NCI-H1694 (cell line): ENCODE data around the gene CLPTM1L.
"Not testable (repeated sequence)": the region's sequence is repeated elsewhere in the genome, so short reads cannot be mapped to it uniquely, and the experiment has no call there.

ENCODE experiments used
- DNase-seq: peaks from one replicate; lab custom pipeline; 2025; lab: John Stamatoyannopoulos, UW

Gene CLPTM1L

DNA sequence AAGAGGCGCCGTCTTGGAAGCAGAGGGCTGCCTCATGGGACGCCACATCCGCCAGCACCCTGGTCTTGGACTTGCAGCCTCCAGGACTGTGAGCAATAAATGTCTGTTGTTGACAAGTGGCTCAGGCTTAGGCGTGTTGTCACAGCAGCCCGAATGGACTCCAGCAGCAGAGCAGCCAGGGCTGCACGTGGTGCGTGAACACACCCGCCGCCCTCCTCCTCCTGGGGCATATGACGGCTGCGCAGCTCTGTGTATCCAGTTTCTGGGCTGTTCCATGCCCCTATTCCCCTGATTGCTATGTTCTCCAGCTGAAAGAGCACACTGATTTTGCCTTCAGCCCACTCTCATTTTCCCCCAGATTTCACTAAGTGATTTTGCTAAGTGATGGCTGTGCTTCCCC, 36.0 kb upstream of the CLPTM1L start:
- no peak for DNase-seq

DNA sequence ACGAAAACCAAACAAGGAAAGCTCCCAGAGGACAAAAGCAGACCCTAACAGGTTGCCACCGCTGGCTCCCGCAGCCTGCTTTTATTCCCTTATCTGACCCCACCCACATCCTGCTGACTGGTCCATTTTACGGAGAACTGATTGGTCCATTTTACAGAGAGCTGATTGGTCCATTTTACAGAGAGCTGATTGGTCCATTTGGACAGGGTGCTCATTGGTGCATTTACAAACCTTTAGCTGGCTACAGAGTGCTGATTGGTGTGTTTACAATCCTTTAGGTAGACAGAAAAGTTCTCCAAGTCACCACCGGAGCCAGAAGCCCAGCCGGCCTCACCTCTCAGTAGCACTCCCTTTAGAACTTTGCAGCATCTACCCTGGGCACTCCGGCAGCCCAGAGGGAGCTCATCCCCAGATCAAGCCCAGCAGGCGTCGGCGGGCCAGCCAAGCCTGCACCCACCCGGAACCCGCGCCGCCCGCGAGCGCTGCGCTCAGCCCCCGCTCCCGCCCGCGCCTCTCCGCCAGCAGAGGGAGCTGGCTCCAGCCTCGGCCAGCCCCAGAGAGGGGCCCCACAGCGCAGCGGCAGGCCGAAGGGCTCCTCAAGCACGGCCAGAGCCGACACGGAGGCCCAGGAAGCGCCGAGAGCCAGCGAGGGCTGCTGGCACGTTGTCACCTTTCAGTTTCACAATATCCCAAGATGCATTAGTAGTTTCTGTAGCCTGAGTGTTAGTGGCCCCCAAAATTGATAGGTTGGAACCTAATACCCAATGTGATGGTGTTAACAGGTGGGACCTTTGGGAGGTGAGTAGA, 35.3 kb upstream of the CLPTM1L start:
- DNase-seq: no peak

DNA sequence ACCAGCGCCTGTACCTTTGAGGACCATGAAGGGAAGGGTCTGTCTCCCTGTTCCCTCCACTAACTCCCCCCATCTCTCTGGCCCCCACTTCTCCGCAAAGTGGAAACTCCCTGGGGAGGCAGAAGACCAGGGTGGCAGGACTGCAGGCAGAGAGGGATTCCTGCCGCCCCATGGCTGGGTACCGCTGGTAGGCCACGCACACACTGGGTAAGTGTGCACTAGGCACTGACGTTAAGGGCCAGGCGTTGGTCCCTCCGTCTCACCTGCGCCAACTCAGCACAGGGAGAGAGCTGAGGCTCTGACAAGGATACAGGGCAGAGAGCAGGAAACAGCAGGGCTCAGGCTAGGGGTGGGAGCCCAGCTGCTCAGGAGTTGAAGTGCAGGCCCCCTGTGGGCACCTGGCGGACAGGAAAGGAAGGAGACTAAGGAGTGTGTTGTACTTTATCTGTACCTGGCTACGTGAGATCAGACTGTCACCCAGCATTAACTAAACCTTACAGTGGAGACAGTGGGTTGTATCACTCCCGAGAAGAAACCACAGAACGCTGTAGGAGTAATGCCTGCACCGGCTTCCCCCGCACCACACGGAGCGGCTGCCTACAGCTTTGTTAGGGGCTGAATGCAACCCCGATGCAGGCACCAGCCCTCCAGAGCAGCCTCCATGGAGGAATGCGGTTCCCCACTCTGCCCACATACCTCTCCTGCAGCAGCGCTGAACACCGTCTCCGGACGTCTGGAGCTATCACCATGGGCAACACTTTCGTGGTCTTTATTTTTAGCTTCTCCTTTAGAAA, 34.2 kb upstream of the CLPTM1L start:
- DNase-seq: no peak

DNA sequence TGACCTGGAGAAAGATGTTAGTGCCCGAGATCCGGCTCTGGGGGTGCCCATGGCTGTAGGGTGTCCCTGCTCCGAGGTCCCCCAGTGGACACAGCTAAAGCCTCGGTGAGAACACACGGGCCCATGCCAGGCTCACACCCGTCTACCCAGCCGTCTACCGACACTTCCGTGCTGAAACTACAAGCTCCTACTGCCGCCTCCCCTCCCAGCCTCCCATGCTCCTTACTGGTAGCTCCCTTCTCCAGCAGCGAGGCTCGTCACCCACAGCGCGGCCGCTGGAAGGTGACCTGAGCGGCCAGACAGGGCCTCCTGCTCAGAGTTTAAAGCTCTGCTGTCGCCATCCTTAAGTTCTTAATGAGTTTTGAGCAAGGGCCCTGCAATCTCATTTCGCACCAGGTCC, 33.2 kb upstream of the CLPTM1L start:
- DNase-seq: no peak

DNA sequence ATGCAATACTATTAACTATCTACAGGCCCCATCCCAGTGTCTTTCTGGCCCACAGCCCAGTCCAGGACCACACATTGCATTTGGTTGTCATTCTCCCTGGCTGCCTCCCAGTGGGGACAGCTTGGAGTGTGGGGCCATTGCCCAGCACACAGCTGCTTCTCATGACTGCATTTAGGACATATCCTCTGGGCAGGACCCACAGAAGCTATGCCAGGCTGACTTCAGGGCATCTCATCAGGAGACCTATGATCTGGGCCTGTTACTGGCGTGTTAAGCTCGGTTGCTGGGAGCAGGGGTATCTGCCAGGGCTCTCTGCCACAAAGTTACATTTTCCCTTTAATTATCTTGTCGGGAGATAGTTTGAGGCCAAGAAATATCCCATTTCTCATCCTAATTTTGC, 32.1 kb upstream of the CLPTM1L start:
- peak; percentile 87 for DNase-seq

DNA sequence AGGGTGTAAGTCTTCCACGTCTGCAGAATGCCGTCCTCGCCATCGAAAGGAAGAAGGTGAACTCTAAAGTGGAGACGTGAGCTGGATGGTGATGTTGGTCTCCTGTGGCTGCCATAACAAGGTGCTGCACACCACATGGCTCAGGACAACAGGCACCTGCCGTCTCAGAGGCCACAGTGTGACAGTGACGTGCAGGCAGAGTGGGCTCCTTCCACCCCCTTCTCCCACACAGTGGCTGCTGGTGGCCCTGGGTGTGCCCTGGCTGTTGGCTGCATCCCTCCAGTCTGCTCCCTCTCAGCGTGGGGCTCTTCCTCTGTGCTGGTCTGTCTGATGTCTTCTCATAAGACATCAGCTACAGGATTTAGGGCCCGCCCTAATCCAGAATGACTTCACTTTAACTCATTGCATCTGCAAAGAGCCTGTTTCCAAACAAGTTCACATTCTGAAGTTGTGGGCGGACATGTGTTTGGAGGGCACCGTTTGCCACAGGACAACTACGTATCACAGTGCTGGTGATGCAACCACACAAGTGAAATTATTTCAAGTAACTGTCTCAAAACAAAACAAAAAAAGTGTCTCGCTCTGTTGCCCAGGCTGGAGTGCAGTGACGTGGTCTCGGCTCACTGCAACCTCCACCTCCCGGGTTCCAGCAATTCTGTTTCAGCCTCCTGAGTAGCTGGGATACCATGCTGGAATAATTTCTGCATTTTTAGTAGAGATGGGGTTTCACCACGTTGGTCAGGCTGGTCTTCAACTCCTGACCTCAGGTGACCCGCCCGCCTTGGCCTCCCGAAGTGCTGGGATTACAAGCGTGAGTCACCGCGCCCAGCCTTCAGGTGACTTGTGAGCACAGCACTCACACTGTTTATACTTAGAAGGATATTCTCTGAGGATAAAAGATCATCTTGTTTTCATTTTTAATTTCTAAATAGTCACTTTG, 31.2 kb upstream of the CLPTM1L start:
- no peak for DNase-seq

DNA sequence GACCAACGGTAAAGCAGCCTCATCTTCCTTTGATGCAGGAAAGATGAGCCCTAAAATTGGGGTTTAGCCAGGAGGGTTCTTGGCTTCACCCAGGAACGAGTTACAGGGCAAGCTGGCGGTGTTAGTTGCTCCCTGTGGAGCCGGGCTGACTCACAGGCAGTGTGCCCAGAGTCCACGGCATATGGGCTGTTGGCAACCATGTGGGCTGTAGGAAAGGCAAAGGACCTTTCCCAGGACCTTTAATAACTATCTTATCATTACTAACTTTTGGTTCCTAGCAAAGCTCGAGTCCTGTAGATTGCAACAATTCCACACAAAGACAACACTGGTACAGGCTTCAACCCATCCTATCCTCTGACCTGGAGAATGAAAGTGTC, 29.8 kb upstream of the CLPTM1L start:
- peak; percentile 84 for DNase-seq

DNA sequence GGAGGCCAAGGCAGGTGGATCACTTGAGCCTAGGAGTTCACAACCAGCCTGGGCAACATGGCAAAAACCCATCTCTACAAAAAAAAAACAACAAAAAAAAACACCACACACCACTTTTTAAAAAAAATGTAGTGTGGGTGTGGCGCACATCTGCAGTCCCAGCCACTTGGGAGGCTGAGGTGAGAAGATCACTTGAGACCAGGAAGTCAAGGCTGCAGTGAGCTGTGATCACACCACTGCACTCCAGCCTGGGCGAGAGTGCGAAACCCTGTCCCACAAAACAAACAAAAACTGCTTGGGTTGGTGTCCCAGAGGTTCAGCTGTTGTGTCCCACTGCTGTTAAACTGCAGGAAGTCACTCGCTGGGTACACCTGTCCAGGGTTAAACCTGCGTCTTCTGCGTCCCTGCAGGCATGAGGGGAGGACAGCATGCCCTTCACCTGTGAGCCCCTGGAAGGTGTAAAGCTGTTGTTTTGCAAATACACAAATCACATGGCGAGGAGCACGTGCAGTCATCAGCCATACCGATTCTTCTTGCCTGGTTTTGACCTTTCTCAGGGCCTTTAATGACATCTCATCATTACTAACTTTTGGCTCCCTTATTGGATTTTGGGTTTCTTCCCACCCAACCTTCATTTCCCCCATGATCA, 29.3 kb upstream of the CLPTM1L start:
- DNase-seq: no peak

DNA sequence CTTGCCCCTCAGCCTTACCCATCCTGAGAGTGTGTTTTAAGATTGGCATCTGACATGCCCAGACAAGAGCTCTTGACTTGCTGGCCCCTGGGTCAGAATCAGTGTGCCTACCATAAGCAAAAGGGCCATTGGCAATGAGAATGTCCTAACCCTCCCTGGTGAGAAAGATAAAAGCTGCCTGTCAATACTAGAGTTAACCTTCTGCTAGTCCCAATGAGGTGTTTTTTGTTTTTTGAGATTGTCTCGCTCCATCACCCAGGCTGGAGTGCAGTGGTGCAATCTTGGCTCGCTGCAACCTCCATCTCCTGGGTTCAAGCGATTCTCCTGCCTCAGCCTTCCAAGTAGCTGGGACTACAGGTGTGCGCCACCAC, 27.1 kb upstream of the CLPTM1L start:
- not testable (repeated sequence) for DNase-seq

DNA sequence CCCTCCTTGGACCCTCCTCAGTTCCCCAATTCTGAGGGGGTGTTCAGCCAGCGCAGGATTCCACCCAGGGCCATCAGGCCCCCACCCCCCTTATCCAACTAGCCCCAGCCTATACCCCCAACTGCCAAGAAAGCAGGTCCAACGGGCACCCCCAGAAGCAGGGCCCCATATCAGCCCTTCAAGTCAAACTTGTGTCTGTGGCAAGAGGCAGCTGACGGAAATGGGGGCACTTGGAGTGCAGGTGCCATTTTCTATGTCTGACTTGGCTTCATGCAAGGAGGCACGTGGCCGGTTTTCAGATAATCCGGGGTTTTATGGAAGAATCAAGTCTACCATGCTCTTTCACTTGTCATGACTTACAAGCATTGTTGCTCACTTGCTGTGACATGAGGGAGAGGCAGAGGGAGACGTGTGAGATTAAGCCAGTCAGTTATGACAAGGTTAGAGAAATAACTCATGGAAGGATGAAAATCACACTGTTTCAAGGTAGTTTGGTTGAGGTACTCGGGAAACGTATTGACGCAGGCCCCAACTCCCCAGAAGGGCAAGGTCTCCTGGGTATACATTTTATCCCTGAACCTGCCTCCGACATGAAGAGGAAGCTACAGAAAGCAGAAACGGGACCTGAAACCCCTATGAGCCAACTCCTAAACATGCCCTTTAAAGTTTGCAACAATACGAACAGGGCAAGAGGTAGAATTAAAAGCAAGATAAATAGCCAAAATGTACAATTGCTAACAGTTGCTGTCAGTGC, 26.5 kb upstream of the CLPTM1L start:
- no peak for DNase-seq

DNA sequence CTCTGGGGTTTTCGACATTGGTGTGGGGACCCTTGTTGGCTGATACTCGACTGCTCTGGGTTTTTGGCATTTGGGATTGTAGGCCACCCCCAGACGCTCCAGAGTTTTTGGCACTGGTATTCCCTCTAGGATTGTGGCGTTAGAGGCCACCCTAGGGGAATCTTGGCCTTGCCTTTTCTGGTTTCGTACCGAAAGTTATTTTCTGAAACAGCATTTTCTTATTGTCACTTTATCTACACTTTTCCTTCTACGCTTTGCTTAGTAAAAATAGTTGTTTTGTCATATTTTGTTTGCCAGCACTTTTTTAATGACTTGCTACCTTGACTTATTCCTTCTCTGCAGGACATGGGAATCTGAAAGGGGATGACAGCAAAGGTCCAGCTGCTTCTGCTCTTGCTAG, 25.1 kb upstream of the CLPTM1L start:
- DNase-seq: no peak

DNA sequence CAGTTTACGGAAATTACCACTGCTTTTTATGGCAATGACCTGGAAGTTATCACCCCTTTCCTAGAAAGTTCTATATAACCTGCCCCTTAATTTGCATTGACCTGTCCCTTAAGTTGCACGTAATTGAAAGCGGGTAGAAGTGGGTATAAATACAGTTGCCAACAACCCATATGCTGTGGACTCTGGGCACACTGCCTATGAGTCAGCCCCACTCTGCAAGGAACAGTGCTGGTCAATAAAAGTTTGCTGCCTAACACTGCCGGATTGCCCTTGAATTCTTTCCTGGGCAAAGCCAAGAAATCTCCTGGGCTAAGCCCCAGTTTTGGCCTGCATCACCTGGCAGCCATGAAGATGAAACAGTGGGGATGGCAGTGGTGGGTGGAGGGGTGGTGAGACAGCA, 23.9 kb upstream of the CLPTM1L start:
- no peak for DNase-seq

DNA sequence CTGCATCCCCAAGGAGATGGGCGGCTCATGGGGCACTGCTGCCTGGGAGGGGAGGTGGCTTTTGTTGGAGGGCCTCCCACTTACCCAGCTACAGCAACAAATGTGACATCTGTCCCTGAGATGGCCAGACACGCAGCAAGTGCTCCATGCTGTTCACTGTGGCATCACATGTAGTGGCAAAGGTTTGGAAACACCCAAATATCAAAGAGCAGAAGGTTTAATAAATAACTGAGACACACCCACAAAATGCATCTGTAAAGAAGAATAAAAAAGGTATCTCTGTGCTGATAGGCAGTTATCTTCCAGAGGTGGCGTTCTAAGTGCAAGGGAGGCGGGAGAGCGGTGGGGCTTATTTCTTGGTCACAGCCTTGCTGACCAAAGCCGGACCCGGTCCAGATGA, 23.3 kb upstream of the CLPTM1L start:
- peak; percentile 58 for DNase-seq

DNA sequence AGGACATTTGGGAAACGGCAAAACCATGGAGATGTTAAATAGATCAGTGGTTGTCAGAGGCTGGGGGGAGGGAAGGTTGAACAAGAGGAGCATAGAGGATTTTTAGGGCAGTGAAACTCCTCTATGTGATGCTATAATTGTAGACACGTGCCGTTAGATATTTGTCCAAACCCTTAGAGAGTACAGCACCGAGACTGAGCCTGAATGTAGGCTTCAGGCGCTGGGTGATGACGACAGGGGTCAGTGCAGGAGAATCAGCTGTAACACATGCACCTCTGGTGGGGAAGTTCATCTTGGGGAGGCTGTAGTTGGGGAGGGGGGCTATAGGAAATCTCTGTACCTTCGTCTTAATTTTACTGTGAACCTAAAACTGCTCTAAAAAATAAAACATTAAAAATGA, 22.2 kb upstream of the CLPTM1L start:
- DNase-seq: no peak

DNA sequence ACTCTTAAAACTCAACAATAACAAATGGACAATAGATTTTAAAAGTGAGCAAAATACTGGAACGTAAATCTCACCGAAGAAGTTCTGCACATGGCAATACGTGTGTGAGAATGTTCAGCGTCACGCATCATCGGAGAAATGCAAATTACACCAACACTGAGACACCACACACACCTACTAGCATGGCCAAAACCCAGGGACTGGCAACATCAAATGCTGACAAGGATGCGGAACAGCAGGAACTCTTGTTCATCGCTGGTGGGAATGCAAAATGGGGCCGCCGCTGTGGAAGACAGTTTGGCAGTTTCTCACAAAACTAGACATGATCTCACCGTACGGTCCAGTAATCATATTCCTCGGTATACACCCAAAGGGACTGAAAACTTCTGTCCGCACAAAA, 21.6 kb upstream of the CLPTM1L start:
- DNase-seq: no peak

DNA sequence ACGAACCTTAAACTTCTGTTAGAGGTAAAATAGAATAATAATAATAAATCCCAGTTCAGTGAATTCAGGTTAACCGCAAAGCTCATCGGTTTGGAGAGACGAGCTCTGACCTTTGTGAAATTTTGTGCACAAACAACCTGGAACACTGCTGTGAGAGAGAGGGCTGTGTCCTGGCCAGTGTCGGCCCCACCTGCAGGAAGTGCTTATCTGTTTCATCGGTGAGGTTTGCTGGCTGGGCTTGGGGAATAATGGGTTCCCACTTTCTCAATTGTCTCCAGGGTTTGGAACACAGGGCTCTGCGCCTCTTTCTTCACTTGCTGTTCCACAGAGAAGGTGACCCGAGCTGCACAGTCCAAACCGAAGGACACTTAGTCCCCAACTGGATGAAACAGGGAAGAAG, 19.3 kb upstream of the CLPTM1L start:
- DNase-seq: no peak

DNA sequence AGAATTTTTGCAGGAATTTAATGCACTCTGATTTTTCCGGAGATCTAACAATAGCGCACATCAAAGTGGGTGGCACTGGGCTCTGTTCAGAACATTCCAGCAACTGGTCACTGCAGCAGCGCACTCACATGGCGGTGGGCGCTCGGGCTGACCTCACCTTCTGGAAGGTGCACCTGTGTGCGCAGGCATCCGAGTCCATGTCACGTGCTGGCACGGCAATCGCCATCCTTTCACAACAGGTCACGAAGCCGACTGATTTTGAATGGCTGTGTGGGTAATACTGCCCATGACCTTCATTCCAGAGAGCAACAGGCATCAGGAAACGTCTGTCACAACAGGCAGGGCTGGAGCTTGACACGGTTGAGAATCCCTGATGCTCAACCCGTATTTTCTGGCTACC, 18.7 kb upstream of the CLPTM1L start:
- DNase-seq: no peak

DNA sequence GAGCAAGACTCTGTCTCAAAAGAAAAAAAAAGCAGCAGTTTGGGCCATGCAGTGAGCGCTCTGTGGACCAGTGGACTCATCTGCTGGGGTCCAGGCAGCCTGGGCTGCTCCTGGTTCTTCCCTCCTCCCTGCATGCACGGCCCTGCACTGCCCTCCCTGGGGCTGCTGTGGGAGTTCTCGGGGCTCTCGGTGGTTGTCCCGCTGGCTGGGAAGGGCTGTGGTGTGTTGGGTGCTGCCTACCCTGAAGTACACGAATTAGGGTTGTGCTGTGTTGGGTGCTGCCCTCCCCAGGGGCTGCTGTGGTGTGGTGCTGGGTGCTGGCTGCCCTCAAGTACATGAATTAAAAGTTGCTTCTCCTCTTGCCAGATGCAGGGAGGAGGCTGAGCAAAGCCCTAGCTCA, 18.3 kb upstream of the CLPTM1L start:
- DNase-seq: no peak

DNA sequence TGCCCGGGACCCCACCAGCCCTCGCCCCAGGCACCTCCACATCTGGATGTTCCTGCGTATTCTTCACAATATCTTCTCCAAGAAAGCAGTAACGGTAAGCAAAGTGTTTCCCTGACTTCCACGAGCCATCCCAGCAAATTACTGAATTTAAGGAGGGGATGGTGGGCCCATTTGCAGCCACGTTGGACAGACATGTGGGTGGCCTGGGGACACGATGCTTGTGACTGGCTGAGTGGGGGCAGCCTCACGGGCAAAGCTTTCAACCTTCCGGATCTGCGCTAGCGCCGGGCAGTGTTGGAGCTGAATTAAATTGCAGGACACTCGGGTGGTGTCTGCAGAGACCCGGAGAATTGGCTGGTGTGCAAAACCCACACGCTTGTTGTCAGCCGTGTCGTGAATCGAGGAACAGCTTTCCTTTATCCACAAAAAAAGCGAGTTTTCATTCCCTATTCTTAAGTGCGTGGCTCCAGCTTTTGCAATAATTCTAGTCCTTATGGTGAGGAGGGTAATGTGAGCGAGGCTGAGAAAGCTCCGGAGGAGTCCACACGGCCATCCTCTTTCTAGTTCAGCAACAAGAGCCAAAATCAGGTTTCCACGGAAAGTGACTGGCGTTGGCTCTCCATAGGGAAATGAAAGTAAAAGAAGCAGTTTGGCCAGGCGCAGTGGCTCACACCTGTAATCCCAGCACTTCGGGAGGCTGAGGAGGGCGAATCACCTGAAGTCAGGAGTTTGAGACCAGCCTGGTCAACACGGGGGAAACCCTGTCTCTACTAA, 17.5 kb upstream of the CLPTM1L start:
- DNase-seq: no peak

DNA sequence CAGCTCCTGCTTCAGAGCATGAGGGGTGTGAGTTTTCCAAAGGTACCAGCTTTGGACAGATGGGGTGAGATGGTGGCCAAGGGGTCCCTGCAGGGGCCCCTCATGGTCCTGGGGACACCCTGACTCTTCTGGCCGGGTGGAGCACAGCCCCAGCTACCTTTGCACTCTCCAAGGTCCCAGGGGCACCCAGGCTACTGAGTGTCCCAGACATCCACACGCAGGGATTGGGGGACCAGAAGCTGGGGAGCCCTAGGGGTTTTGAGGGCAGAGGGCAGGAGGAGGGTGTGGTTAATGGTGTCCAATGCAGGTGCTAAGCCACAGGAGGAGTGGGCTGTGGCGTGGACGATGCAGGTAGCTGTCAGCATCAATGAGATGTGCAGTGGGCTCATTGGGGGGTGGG, 16.0 kb upstream of the CLPTM1L start:
- DNase-seq: no peak

DNA sequence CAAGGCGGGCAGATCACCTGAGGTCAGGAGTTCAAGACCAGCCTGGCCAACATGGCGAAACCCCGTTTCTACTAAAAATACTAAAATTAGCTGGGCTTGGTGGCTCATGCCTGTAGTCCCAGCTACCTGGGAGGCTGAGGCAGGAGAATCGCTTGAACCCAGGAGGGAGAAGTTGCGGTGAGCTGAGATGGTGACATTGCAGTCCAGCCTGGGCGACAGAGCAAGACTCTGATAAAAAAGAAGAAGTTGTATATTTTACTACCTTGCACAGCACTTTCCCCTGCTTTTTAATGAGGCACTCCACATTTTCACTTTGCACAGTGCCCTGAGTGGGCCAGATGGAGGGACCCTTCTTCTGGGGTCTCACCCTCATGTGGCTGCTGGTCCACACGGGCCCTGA, 15.5 kb upstream of the CLPTM1L start:
- DNase-seq: not testable (repeated sequence)
